GM23248 (cell line): Measurements from ENCODE around the gene CACNA1B. TPM values are rescaled to one million over a fixed set of nuclear protein-coding genes. Genes with fewer than 3 reads are reported as not detected.

Experiments used
- DNase-seq: peaks from one replicate; pipeline ENCODE4 v3.0.0-alpha.2; 2015
- H2AFZ ChIP-seq: fragments of 200-600 bp; sonication (generic); 2 replicates; pipeline ENCODE4 v1.6.1; 2016; ENCODE audit warnings: antibody characterized with exemption
- H3F3A ChIP-seq: fragments of 200-600 bp; sonication (generic); 2 replicates; pipeline ENCODE4 v1.6.1; 2016; ENCODE audit warnings: mild to moderate bottlenecking, antibody characterized with exemption, mixed run types; ENCODE audit not compliant: insufficient read depth
- H3K27ac ChIP-seq: fragments of 200-600 bp; sonication (generic); 2 replicates; pipeline ENCODE4 v1.5.1; 2016; ENCODE audit warnings: mild to moderate bottlenecking
- H3K27me3 ChIP-seq: fragments of 200-600 bp; sonication (generic); replicated peaks from 2 replicates; pipeline ENCODE4 v1.6.1; 2016; ENCODE audit warnings: mild to moderate bottlenecking; ENCODE audit not compliant: insufficient read depth
- H3K36me3 ChIP-seq: fragments of 200-600 bp; sonication (generic); 2 replicates; pipeline ENCODE4 v1.6.1; 2016; ENCODE audit warnings: low read depth, mild to moderate bottlenecking
- H3K4me1 ChIP-seq: fragments of 200-600 bp; sonication (generic); 2 replicates; pipeline ENCODE4 v1.6.1; 2016; ENCODE audit warnings: mild to moderate bottlenecking; ENCODE audit not compliant: insufficient read depth
- H3K4me2 ChIP-seq: fragments of 200-600 bp; sonication (generic); one replicate; pipeline ENCODE4 v1.6.1; 2016; ENCODE audit warnings: mild to moderate bottlenecking; ENCODE audit not compliant: unreplicated experiment
- H3K4me3 ChIP-seq: fragments of 200-600 bp; sonication (generic); 2 replicates; pipeline ENCODE4 v1.5.1; 2016; ENCODE audit warnings: mild to moderate bottlenecking
- H3K79me2 ChIP-seq: fragments of 200-600 bp; sonication (generic); 2 replicates; pipeline ENCODE4 v1.6.1; 2016; ENCODE audit warnings: mild to moderate bottlenecking; ENCODE audit not compliant: insufficient read depth
- H3K9ac ChIP-seq: fragments of 200-600 bp; sonication (generic); 2 replicates; pipeline ENCODE4 v1.6.1; 2016; ENCODE audit warnings: mild to moderate bottlenecking
- H3K9me2 ChIP-seq: fragments of 200-600 bp; sonication (generic); 2 replicates; pipeline ENCODE4 v1.6.1; 2016; ENCODE audit warnings: mixed run types, mild to moderate bottlenecking, moderate library complexity; ENCODE audit not compliant: insufficient read depth
- H3K9me3 ChIP-seq: fragments of 200-600 bp; sonication (generic); one replicate; pipeline ENCODE4 v1.6.1; 2017; ENCODE audit warnings: low read depth
- H4K20me1 ChIP-seq: fragments of 200-600 bp; sonication (generic); 2 replicates; pipeline ENCODE4 v1.6.0; 2016; ENCODE audit not compliant: insufficient read depth
- EZH2 ChIP-seq: fragments of 200-600 bp; sonication (generic); IDR thresholded peaks from 2 replicates; pipeline ENCODE4 v1.6.1; 2018; ENCODE audit warnings: antibody characterized with exemption, mild to moderate bottlenecking; ENCODE audit not compliant: insufficient read depth, poor library complexity, severe bottlenecking
- EZH2phosphoT487 ChIP-seq: fragments of 200-600 bp; sonication (generic); IDR thresholded peaks from 2 replicates; pipeline ENCODE4 v1.6.1; 2018; ENCODE audit warnings: antibody characterized with exemption, moderate library complexity, mild to moderate bottlenecking, low read depth; ENCODE audit not compliant: insufficient read depth
- WGBS, 2 experiments: methylation state at CpG; one replicate each; pipeline ENCODE4 v1.1.6; 2015 to 2017; ENCODE audit warnings: low lambda C conversion rate in 2 of 2, low coverage in 1 of 2; ENCODE audit errors: missing lambda C conversion rate in 2 of 2; 5-methylcytosine and 5-hydroxymethylcytosine counted together
- in situ Hi-C: fragments of 300-500 bp; cut with MboI; formaldehyde crosslinking; loops from 2 replicates; pipeline ENCODE4 v1.15.0; 2020
- polyA plus RNA-seq: library from polyadenylated mRNA; unstranded; fragments of >200 nt; fragmentation: Nextera tagmentation; extraction: Ambion mirVana; gene quantifications from 2 replicates; pipeline ENCODE4 v1.2.1, GENCODE V29; 2016
- total RNA-seq: library from RNA; depleted of rRNA; stranded (reverse); fragments of >200 nt; shearing (Covaris generic); gene quantifications from 2 replicates; pipeline ENCODE4 v1.2.3, GENCODE V29; 2014

CACNA1B gene
- total and polyA plus RNA-seq, 2 experiments from 2014 or later = not detected

GRCh38 chr9:138072161-138072842, 194.7 kb downstream of the CACNA1B start:
- TF ChIP-seq EZH2phosphoT487 = no peak
- no peak for TF ChIP-seq EZH2
- no peaks in the 10 kb centered on the region for H3K9me2 ChIP-seq
- H4K20me1 ChIP-seq = no peaks in the 10 kb centered on the region
- no peaks in the 10 kb centered on the region for H3K79me2 ChIP-seq
- no peak overlapping the region for H3K27ac ChIP-seq
- H3K9me3 ChIP-seq = no peaks in the 10 kb centered on the region
- no peaks in the 10 kb centered on the region for H3K36me3 ChIP-seq
- 19 to 22% methylated on average over 12 of the region's 12 CpGs for WGBS, 2 experiments
- in situ Hi-C loops = no loop called here
- H2AFZ ChIP-seq = no peak overlapping the region
- H3K27me3 ChIP-seq = no peaks in the 10 kb centered on the region
- H3K4me3 ChIP-seq = no peak overlapping the region
- no peak overlapping the region for H3K4me2 ChIP-seq
- no peak overlapping the region for H3K9ac ChIP-seq
- H3K4me1 ChIP-seq = no peaks in the 10 kb centered on the region
- no peaks in the 10 kb centered on the region for H3F3A ChIP-seq
- no peak for DNase-seq

- in situ Hi-C loops = no loop called here
- H3K9me2 ChIP-seq = no peaks in the 10 kb centered on the region
- H3K4me1 ChIP-seq = no peaks in the 10 kb centered on the region
- DNase-seq = no peak
- no peak overlapping the region for H3K27ac ChIP-seq
- no peaks in the 10 kb centered on the region for H4K20me1 ChIP-seq
- H3K79me2 ChIP-seq = no peaks in the 10 kb centered on the region
- H3F3A ChIP-seq = no peaks in the 10 kb centered on the region
- no peak overlapping the region for H3K4me3 ChIP-seq
- no peak overlapping the region for H2AFZ ChIP-seq
- WGBS, 2 experiments = 25 to 34% methylated on average over 9 of the region's 9 CpGs
- H3K27me3 ChIP-seq = no peaks in the 10 kb centered on the region
- no peak overlapping the region for H3K4me2 ChIP-seq
- no peaks in the 10 kb centered on the region for H3K9me3 ChIP-seq
- no peak overlapping the region for H3K9ac ChIP-seq
- no peaks in the 10 kb centered on the region for H3K36me3 ChIP-seq
- TF ChIP-seq EZH2phosphoT487 = no peak
- TF ChIP-seq EZH2 = no peak
Measured at GRCh38 chr9:138072897-138073296, 195.3 kb downstream of the CACNA1B start.

GRCh38 chr9:138073408-138073807, 195.8 kb downstream of the CACNA1B start:
- WGBS, 2 experiments = 55 to 59% methylated on average over 12 of the region's 12 CpGs
- TF ChIP-seq EZH2phosphoT487 (no peak), EZH2 (no peak)
- no peaks in the 10 kb centered on the region for H3K27me3 ChIP-seq
- no peaks in the 10 kb centered on the region for H3K79me2 ChIP-seq
- no peak overlapping the region for H2AFZ ChIP-seq
- H3K9me3 ChIP-seq = no peaks in the 10 kb centered on the region
- H4K20me1 ChIP-seq = no peaks in the 10 kb centered on the region
- H3K9me2 ChIP-seq = no peaks in the 10 kb centered on the region
- no peaks in the 10 kb centered on the region for H3K36me3 ChIP-seq
- H3F3A ChIP-seq = no peaks in the 10 kb centered on the region
- H3K27ac ChIP-seq = no peak overlapping the region
- H3K4me1 ChIP-seq = no peaks in the 10 kb centered on the region
- H3K4me3 ChIP-seq = no peak overlapping the region
- no peak overlapping the region for H3K9ac ChIP-seq
- no peak overlapping the region for H3K4me2 ChIP-seq
- in situ Hi-C loops = no loop called here
- DNase-seq = no peak

DNA sequence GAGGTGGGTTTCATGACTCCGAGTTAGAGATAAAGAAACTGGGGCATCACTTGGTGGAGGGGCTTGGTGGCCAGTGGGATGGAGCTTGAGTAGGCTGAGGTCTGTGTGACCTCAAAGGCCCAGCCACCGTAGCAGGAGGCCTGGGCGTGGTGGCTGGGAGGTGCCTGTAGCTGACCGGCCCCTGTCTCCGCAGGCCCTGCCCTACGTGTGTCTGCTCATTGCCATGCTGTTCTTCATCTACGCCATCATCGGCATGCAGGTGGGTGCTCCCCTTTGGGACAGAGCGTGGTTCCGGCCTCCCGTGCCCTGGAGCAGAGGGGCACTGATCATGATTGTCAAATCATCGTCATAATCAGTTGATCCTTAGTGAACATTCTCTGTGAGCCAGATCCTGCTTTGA, 196.2 kb downstream of the CACNA1B start:
- TF ChIP-seq EZH2phosphoT487 (no peak), EZH2 (no peak)
- Histone ChIP-seq H3K27me3 (no peaks in the 10 kb centered on the region), H3K79me2 (no peaks in the 10 kb centered on the region), H2AFZ (no peak overlapping the region), H3K4me1 (no peaks in the 10 kb centered on the region), H3K27ac (no peak overlapping the region), H3K4me3 (no peak overlapping the region), H3K36me3 (no peaks in the 10 kb centered on the region), H3K9me3 (no peaks in the 10 kb centered on the region), H3K4me2 (no peak overlapping the region), H3K9ac (no peak overlapping the region), H3F3A (no peaks in the 10 kb centered on the region), H3K9me2 (no peaks in the 10 kb centered on the region), H4K20me1 (no peaks in the 10 kb centered on the region)
- DNase-seq = no peak
- in situ Hi-C loops = no loop called here
- WGBS, 2 experiments = 68 to 69% methylated on average over 12 of the region's 12 CpGs
